ENCODE results near the gene GPX7. TPM values are rescaled to one million over a fixed set of nuclear protein-coding genes. Genes with fewer than 3 reads are reported as not detected.

GPX7 gene
- total RNA-seq, 3 donors from 2014 or later: 0.46 to 7.8 (median 4.0) TPM

GRCh38 chr1:52590266-52590665, 11.9 kb upstream of the GPX7 start:
- ATAC-seq: no peak
- DNase-seq: no peak
- Histone ChIP-seq H3K36me3 (ENCODE audit: low read depth) (no peaks in the 10 kb centered on the region), H3K4me1 (ENCODE audit: low read depth) (no peaks in the 10 kb centered on the region), H3K9me3 (no peaks in the 10 kb centered on the region), H3K4me3 (no peak overlapping the region)
- TF ChIP-seq CTCF (IDR thresholded peaks at IDR 0.05): no peak
- intact Hi-C loops (cut with DNase I, micrococcal nuclease): no loop called here

GRCh38 chr1:52592637-52593323, 9.4 kb upstream of the GPX7 start:
- DNase-seq: no peak
- TF ChIP-seq CTCF (IDR thresholded peaks at IDR 0.05): no peak
- H3K4me1 ChIP-seq (ENCODE audit: low read depth): no peaks in the 10 kb centered on the region
- intact Hi-C loops (cut with DNase I, micrococcal nuclease): no loop called here
- H3K36me3 ChIP-seq (ENCODE audit: low read depth): no peaks in the 10 kb centered on the region
- ATAC-seq: no peak
- H3K4me3 ChIP-seq: no peak overlapping the region
- no peaks in the 10 kb centered on the region for H3K9me3 ChIP-seq

- no peaks in the 10 kb centered on the region for H3K9me3 ChIP-seq
- no peaks in the 10 kb centered on the region for H3K36me3 ChIP-seq (ENCODE audit: low read depth)
- DNase-seq (no peak), ATAC-seq (no peak)
- intact Hi-C loops (cut with DNase I, micrococcal nuclease): no loop called here
- H3K4me1 ChIP-seq (ENCODE audit: low read depth): no peaks in the 10 kb centered on the region
- TF ChIP-seq CTCF (IDR thresholded peaks at IDR 0.05): no peak
- H3K4me3 ChIP-seq: no peak overlapping the region
Measured at GRCh38 chr1:52593495-52593894, 8.7 kb upstream of the GPX7 start.

GRCh38 chr1:52595061-52595460, 7.1 kb upstream of the GPX7 start:
- Histone ChIP-seq H3K9me3 (no peaks in the 10 kb centered on the region), H3K4me1 (ENCODE audit: low read depth) (no peaks in the 10 kb centered on the region), H3K36me3 (ENCODE audit: low read depth) (no peaks in the 10 kb centered on the region), H3K4me3 (no peak overlapping the region)
- ATAC-seq (no peak), DNase-seq (no peak)
- no peak for TF ChIP-seq CTCF (IDR thresholded peaks at IDR 0.05)
- intact Hi-C loops (cut with DNase I, micrococcal nuclease): no loop called here

GRCh38 chr1:52597912-52598311, 4.3 kb upstream of the GPX7 start:
- H3K4me3 ChIP-seq: no peak overlapping the region
- intact Hi-C loops (cut with DNase I, micrococcal nuclease): no loop called here

More at GRCh38 chr1:52597912-52598311, 4.3 kb upstream of the GPX7 start:
- TF ChIP-seq CTCF (IDR thresholded peaks at IDR 0.05): no peak
- no peaks in the 10 kb centered on the region for H3K9me3 ChIP-seq
- DNase-seq (no peak), ATAC-seq (no peak)
- no peaks in the 10 kb centered on the region for H3K4me1 ChIP-seq (ENCODE audit: low read depth)
- H3K36me3 ChIP-seq (ENCODE audit: low read depth): no peaks in the 10 kb centered on the region

Measured in mucosa of descending colon (tissue), 3 donors.